Natural killer cell (primary cell): ENCODE results near the gene CNIH4. TPM values are rescaled to one million over a fixed set of nuclear protein-coding genes. Genes with fewer than 3 reads are reported as not detected.

Experiments
- ATAC-seq, 3 donors: fragments of 150-1000 bp in 2 of 3; fragments of 200-7000 bp in 1 of 3; cut with Tn5 transposase; 1 replicate in 1 of 3; 2 replicates in 2 of 3; pipeline ENCODE4 v1.10.0; 2021; ENCODE audit warnings: mild to moderate bottlenecking in 2 of 3, moderate library complexity in 2 of 3
- DNase-seq, 2 donors: peaks; one replicate each; pipeline versions ENCODE4 v3.0.0 to v3.0.0-alpha.2; 2013 to 2021; ENCODE audit warnings: mixed read lengths in 1 of 2
- H3K27ac ChIP-seq: one replicate; pipeline ENCODE4 v1.5.1; 2013; ENCODE audit warnings: mild to moderate bottlenecking, low read length
- H3K27me3 ChIP-seq: one replicate; pipeline ENCODE4 v1.6.1; 2013; ENCODE audit warnings: low read length; ENCODE audit not compliant: control insufficient read depth, insufficient read depth
- H3K36me3 ChIP-seq: one replicate; pipeline ENCODE4 v1.6.1; 2013; ENCODE audit warnings: low read length; ENCODE audit not compliant: control insufficient read depth, insufficient read depth
- H3K4me1 ChIP-seq: one replicate; pipeline ENCODE4 v1.6.1; 2013; ENCODE audit warnings: low read length; ENCODE audit not compliant: control insufficient read depth, insufficient read depth
- H3K4me3 ChIP-seq: one replicate; pipeline ENCODE4 v1.5.1; 2013; ENCODE audit warnings: low read length
- H3K9me3 ChIP-seq: one replicate; pipeline ENCODE4 v1.6.1; 2013; ENCODE audit warnings: low read length; ENCODE audit not compliant: control insufficient read depth, insufficient read depth
- H3K27ac Mint-ChIP-seq, 2 donors: one replicate each; pipeline ENCODE4 v1.8.0; 2022; ENCODE audit warnings: mild to moderate bottlenecking in 2 of 2, mixed read lengths in 2 of 2, moderate library complexity in 1 of 2
- H3K27me3 Mint-ChIP-seq, 2 donors: one replicate each; pipeline ENCODE4 v1.8.0; 2022; ENCODE audit warnings: low read depth in 2 of 2, mixed read lengths in 2 of 2
- H3K36me3 Mint-ChIP-seq: one replicate; pipeline ENCODE4 v1.8.0; 2022; ENCODE audit warnings: mixed read lengths
- H3K4me1 Mint-ChIP-seq, 2 donors: one replicate each; pipeline ENCODE4 v1.8.0; 2022; ENCODE audit warnings: mixed read lengths in 2 of 2
- H3K4me3 Mint-ChIP-seq: one replicate; pipeline ENCODE4 v1.8.0; 2022; ENCODE audit warnings: mild to moderate bottlenecking, moderate library complexity, mixed read lengths
- H3K9me3 Mint-ChIP-seq, 2 donors: one replicate each; pipeline ENCODE4 v1.8.0; 2022; ENCODE audit warnings: mixed read lengths in 2 of 2
- CTCF ChIP-seq: fragments of 200-600 bp; IDR thresholded peaks from one replicate; pipeline ENCODE4 v1.8.0; 2022; ENCODE audit warnings: antibody characterized with exemption
- WGBS: methylation state at CpG from one replicate; pipeline ENCODE4 v1.1.7; 2013; ENCODE audit warnings: missing lambda C conversion rate; ENCODE audit not compliant: insufficient coverage; 5-methylcytosine and 5-hydroxymethylcytosine counted together
- intact Hi-C: fragments of 100-400 bp; cut with micrococcal nuclease; formaldehyde crosslinking; loops from one replicate; pipeline ENCODE4 v1.14.2; 2022
- total RNA-seq, 4 donors: library from RNA; stranded (reverse); fragments of 120-200 nt in 1 of 4; gene quantifications; one replicate each; pipeline versions ENCODE4 v1.2.3 to v1.2.4, GENCODE V29; 2013 to 2022

The CNIH4 gene
- total RNA-seq, 3 donors from 2014 or later (not counting 1 experiment from before 2014, with no cell fraction given), result 20.4 to 32.4 (median 27.3) TPM

- 100% methylated on average over 2 of the region's 3 CpGs for WGBS
- no peak overlapping the region for H3K4me3 ChIP-seq
- Mint-ChIP-seq H3K4me1 (peaks cover 44 to 50% of the 10 kb centered on the region in 2 donors), H3K9me3 (no peaks in the 10 kb centered on the region), H3K27ac (peak overlapping the region; percentile 63 to 89), H3K27me3 (no peaks in the 10 kb centered on the region), H3K4me3 (no peak overlapping the region), H3K36me3 (no peaks in the 10 kb centered on the region)
- ATAC-seq, result no peak
- intact Hi-C loops, result loop anchor here (5.0 kb wide), 1 partner anchor 49 kb away; the partner anchor contains the start of gene WDR26
- H3K9me3 ChIP-seq, result no peaks in the 10 kb centered on the region
- H3K4me1 ChIP-seq, result peaks cover 30% of the 10 kb centered on the region
- TF ChIP-seq CTCF, result no peak
- H3K27me3 ChIP-seq, result no peaks in the 10 kb centered on the region
- H3K36me3 ChIP-seq, result peaks cover 22% of the 10 kb centered on the region
- H3K27ac ChIP-seq, result no peak overlapping the region
- no peak for DNase-seq
Measured at GRCh38 chr1:224383218-224383617, 26.5 kb downstream of the CNIH4 start.

- no peak overlapping the region for H3K4me3 ChIP-seq
- no peaks in the 10 kb centered on the region for H3K9me3 ChIP-seq
- H3K4me1 ChIP-seq, result peaks cover under 1% of the 10 kb centered on the region
- Mint-ChIP-seq H3K27ac (peak overlapping the region; percentile 30 to 70), H3K9me3 (no peaks in the 10 kb centered on the region), H3K4me1 (peaks cover 16 to 26% of the 10 kb centered on the region in 2 donors), H3K4me3 (no peak overlapping the region), H3K36me3 (no peaks in the 10 kb centered on the region), H3K27me3 (no peaks in the 10 kb centered on the region)
- no peak overlapping the region for H3K27ac ChIP-seq
- H3K36me3 ChIP-seq, result peaks cover 55% of the 10 kb centered on the region
- DNase-seq (peak in 1 of 2 donors; percentile 45), ATAC-seq (peak in 2 of 3 donors; percentile 48 to 49)
- intact Hi-C loops, result no loop called here
- no peak for TF ChIP-seq CTCF
- H3K27me3 ChIP-seq, result no peaks in the 10 kb centered on the region
- 66% methylated on average over 4 of the region's 6 CpGs for WGBS
Measured at GRCh38 chr1:224387302-224387912, 30.7 kb downstream of the CNIH4 start.

- H3K4me1 ChIP-seq, result no peaks in the 10 kb centered on the region
- Mint-ChIP-seq H3K4me3 (no peak overlapping the region), H3K27me3 (no peaks in the 10 kb centered on the region), H3K36me3 (no peaks in the 10 kb centered on the region), H3K4me1 (peaks cover 18 to 27% of the 10 kb centered on the region in 2 donors), H3K27ac (peak overlapping the region; percentile 30 to 70), H3K9me3 (no peaks in the 10 kb centered on the region)
- TF ChIP-seq CTCF, result no peak
- no peak for DNase-seq
- peaks cover 60% of the 10 kb centered on the region for H3K36me3 ChIP-seq
- H3K9me3 ChIP-seq, result no peaks in the 10 kb centered on the region
- no peak overlapping the region for H3K27ac ChIP-seq
- no peak overlapping the region for H3K4me3 ChIP-seq
- H3K27me3 ChIP-seq, result no peaks in the 10 kb centered on the region
- intact Hi-C loops, result no loop called here
- no peak for ATAC-seq
- 86% methylated on average over 1 of the region's 2 CpGs for WGBS
Measured at GRCh38 chr1:224387943-224388342, 31.3 kb downstream of the CNIH4 start.

- peaks cover 17 to 23% of the 10 kb centered on the region in 2 donors for H3K4me1 Mint-ChIP-seq
- no peak overlapping the region for H3K27ac ChIP-seq
- intact Hi-C loops, result no loop called here
- H3K36me3 Mint-ChIP-seq, result no peaks in the 10 kb centered on the region
- H3K27ac Mint-ChIP-seq, result peak overlapping the region; percentile 34 to 42
- no peak overlapping the region for H3K4me3 ChIP-seq
- H3K4me1 ChIP-seq, result no peaks in the 10 kb centered on the region
- no peaks in the 10 kb centered on the region for H3K27me3 Mint-ChIP-seq
- TF ChIP-seq CTCF, result no peak
- no peak for DNase-seq
- peaks cover 82% of the 10 kb centered on the region for H3K36me3 ChIP-seq
- no peaks in the 10 kb centered on the region for H3K9me3 Mint-ChIP-seq
- no peaks in the 10 kb centered on the region for H3K9me3 ChIP-seq
- 84% methylated on average over 3 of the region's 5 CpGs for WGBS
- no peak overlapping the region for H3K4me3 Mint-ChIP-seq
- ATAC-seq, result no peak
- H3K27me3 ChIP-seq, result no peaks in the 10 kb centered on the region
Measured at GRCh38 chr1:224390517-224390916, 33.8 kb downstream of the CNIH4 start.
